ENCODE measurements around the gene USP17L11.
"Not testable (repeated sequence)": the region's sequence is repeated elsewhere in the genome, so short reads cannot be mapped to it uniquely, and the experiment has no call there.

Gene USP17L11

GRCh38 chr4:9215105-9215504, at the start of gene USP17L11:
Gene USP17L11, plus strand, starts transcription at chr4:9215405. Its CDS starts 0 bp downstream, at chr4:9215405.
- not testable (repeated sequence) for DNase-seq

- not testable (repeated sequence) for DNase-seq
Observed at GRCh38 chr4:9165990-9166389, 49.2 kb upstream of the USP17L11 start.

- DNase-seq = not testable (repeated sequence)
Observed at GRCh38 chr4:9169791-9170459, 45.3 kb upstream of the USP17L11 start, which contains the start of gene FAM90A26. Gene FAM90A26, plus strand, starts transcription at chr4:9170409. Its CDS starts 2,764 bp downstream, at chr4:9173173.

GRCh38 chr4:9210357-9210756, 4.8 kb upstream of the USP17L11 start, which contains the start of gene USP17L10:
Gene USP17L10, plus strand, starts transcription at chr4:9210657. Its CDS starts 0 bp downstream, at chr4:9210657.
- DNase-seq = not testable (repeated sequence)

- DNase-seq = not testable (repeated sequence)
Observed at GRCh38 chr4:9214701-9215100, 504 bp upstream of the USP17L11 start.

- not testable (repeated sequence) for DNase-seq
Observed at GRCh38 chr4:9219852-9220251, 4.6 kb downstream of the USP17L11 start, which contains the start of gene USP17L12. Gene USP17L12, plus strand, starts transcription at chr4:9220152. Its CDS starts 0 bp downstream, at chr4:9220152.

GRCh38 chr4:9224596-9224995, 9.4 kb downstream of the USP17L11 start, which contains the start of gene USP17L13:
Gene USP17L13, plus strand, starts transcription at chr4:9224896. Its CDS starts 0 bp downstream, at chr4:9224896.
- not testable (repeated sequence) for DNase-seq

GRCh38 chr4:9230249-9230648, 15.0 kb downstream of the USP17L11 start:
- not testable (repeated sequence) for DNase-seq

- DNase-seq = not testable (repeated sequence)
Observed at GRCh38 chr4:9234085-9234484, 18.9 kb downstream of the USP17L11 start, which contains the start of gene USP17L15. Gene USP17L15, plus strand, starts transcription at chr4:9234385. Its CDS starts 0 bp downstream, at chr4:9234385.

- DNase-seq = not testable (repeated sequence)
Observed at GRCh38 chr4:9238461-9238860, 23.3 kb downstream of the USP17L11 start.

- not testable (repeated sequence) for DNase-seq
Observed at GRCh38 chr4:9243579-9243978, 28.4 kb downstream of the USP17L11 start, which contains the start of gene USP17L17. Gene USP17L17, plus strand, starts transcription at chr4:9243879. Its CDS starts 0 bp downstream, at chr4:9243879.

GRCh38 chr4:9247953-9248680, 32.9 kb downstream of the USP17L11 start, which contains the start of gene USP17L18:
Gene USP17L18, plus strand, starts transcription at chr4:9248630. Its CDS starts 0 bp downstream, at chr4:9248630.
- peak; percentile 5 for DNase-seq

GRCh38 chr4:9253078-9253477, 37.9 kb downstream of the USP17L11 start, which contains the start of gene USP17L19:
Gene USP17L19, plus strand, starts transcription at chr4:9253378. Its CDS starts 0 bp downstream, at chr4:9253378.
- DNase-seq = not testable (repeated sequence)

GRCh38 chr4:9257824-9258223, 42.6 kb downstream of the USP17L11 start, which contains the start of gene USP17L20:
Gene USP17L20, plus strand, starts transcription at chr4:9258124. Its CDS starts 0 bp downstream, at chr4:9258124.
- not testable (repeated sequence) for DNase-seq

- not testable (repeated sequence) for DNase-seq
Observed at GRCh38 chr4:9262572-9262971, 47.4 kb downstream of the USP17L11 start, which contains the start of gene USP17L21. Gene USP17L21, plus strand, starts transcription at chr4:9262872. Its CDS starts 0 bp downstream, at chr4:9262872.
